ENCODE data around the gene NCAM1.

NCAM1 gene

DNA sequence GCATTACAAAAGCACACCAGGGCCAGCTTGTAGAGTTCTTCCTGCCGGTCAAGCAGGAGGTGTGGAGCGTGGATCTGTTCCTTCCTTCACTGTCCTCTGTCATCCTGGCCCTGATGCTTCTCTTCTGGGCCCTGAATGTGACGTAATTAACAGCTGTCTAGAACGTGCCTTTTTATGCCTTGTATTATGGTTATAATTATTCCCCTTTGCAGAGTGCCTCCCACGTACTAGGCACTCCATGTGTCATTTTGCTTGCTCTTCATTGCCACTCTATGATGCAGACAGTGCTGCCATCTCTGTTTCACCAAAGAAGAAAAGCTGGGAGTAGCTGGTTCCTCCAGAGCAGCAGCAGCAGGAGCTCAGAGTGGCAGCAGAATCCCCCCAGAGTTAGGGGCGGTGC lies 221.1 kb downstream of the NCAM1 start:
- Mint-ChIP-seq H3K4me1 (no peaks in the 10 kb centered on the region), H3K9me3 (no peaks in the 10 kb centered on the region), H3K27me3 (peaks cover 9% of the 10 kb centered on the region), H3K4me3 (no peak overlapping the region), H3K36me3 (no peaks in the 10 kb centered on the region), H3K27ac (no peak overlapping the region)
- DNase-seq: no peak
- CTCF ChIA-PET: no interaction called here

DNA sequence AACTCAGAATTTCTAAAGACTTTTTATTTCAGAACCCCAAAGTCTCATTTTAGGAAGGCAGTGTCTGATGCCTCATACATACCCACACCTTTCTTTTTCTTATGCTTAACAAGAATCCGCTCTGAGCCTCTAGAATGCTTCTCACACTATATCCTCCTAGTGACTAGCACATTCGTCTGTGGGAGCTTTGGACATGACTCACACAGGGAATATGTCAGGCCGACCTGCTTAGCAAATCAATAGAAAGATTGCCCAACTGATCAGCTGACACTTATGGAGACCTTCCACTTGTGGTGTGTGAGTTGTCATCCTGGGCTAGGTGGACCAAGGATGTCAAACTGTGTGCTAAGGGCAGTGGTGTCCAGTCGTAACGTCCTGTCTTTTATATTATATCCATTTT lies 223.3 kb downstream of the NCAM1 start:
- Mint-ChIP-seq H3K9me3 (no peaks in the 10 kb centered on the region), H3K4me3 (no peak overlapping the region), H3K4me1 (no peaks in the 10 kb centered on the region), H3K27me3 (peaks cover 4% of the 10 kb centered on the region), H3K36me3 (no peaks in the 10 kb centered on the region), H3K27ac (no peak overlapping the region)
- no peak for DNase-seq
- CTCF ChIA-PET: no interaction called here

DNA sequence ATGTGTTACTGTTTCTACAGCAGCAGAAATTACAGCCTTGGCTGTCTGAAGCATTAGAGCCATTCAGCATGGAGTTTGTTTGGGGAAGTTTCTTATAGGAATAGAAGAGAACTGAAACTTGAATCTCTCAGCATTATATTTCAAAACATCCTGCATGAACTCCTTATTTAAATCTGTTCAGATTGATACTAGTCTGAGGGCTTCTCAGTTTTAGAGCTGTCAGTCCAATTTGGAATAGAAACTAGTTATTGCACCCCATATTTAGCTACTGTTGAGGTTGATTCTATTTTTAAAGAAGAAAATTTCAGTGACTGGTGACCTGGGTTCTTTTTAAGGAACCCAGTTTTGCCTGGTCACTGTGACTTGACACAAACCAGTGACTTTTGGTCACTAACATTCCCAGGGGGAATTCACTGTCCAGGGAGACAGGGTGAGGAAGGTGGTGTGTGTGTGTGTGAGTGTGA lies 227.2 kb downstream of the NCAM1 start:
- H3K27ac Mint-ChIP-seq: no peak overlapping the region
- no peaks in the 10 kb centered on the region for H3K9me3 Mint-ChIP-seq
- no peaks in the 10 kb centered on the region for H3K36me3 Mint-ChIP-seq
- CTCF ChIA-PET: no interaction called here
- peaks cover 14% of the 10 kb centered on the region for H3K27me3 Mint-ChIP-seq
- no peaks in the 10 kb centered on the region for H3K4me1 Mint-ChIP-seq
- no peak overlapping the region for H3K4me3 Mint-ChIP-seq
- DNase-seq: no peak

DNA sequence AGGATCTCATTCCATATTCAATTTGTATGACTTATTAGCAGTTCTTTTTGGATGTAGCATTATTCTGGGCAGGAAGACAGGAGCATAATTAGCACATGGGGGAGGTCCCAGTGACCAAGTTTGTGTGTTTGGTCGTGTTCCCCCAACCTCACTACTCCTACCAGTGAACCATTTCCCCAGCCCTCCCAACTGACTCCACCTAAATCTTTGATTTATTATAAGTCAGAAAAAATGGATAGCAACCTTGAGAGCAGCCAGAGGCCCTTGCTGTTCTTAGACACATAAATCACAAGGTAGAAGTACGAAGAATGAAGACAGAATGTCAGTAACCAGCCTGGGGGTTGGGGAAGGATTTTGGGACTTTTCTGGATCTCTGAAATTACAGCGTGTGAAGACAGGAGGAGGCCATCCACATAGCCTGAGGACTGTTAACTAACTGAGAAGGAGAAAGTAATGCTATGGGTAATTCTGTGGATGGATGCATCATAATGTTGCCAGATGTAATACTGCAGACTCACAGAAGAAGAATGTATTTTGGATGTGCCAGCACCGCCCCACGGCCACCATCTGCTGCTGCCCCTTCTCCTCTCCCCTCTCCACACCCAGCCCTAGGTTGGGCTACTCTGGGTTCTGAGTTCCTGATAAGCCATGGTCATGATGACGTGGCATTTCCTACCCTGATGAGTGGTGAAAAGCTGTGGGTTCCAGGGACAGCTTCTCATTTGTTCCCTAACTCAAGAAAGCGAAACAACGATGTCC lies 228.9 kb downstream of the NCAM1 start:
- CTCF ChIA-PET: no interaction called here
- Mint-ChIP-seq H3K27ac (no peak overlapping the region), H3K27me3 (peaks cover 18% of the 10 kb centered on the region), H3K36me3 (no peaks in the 10 kb centered on the region), H3K4me3 (no peak overlapping the region), H3K9me3 (no peaks in the 10 kb centered on the region), H3K4me1 (no peaks in the 10 kb centered on the region)
- DNase-seq: no peak

DNA sequence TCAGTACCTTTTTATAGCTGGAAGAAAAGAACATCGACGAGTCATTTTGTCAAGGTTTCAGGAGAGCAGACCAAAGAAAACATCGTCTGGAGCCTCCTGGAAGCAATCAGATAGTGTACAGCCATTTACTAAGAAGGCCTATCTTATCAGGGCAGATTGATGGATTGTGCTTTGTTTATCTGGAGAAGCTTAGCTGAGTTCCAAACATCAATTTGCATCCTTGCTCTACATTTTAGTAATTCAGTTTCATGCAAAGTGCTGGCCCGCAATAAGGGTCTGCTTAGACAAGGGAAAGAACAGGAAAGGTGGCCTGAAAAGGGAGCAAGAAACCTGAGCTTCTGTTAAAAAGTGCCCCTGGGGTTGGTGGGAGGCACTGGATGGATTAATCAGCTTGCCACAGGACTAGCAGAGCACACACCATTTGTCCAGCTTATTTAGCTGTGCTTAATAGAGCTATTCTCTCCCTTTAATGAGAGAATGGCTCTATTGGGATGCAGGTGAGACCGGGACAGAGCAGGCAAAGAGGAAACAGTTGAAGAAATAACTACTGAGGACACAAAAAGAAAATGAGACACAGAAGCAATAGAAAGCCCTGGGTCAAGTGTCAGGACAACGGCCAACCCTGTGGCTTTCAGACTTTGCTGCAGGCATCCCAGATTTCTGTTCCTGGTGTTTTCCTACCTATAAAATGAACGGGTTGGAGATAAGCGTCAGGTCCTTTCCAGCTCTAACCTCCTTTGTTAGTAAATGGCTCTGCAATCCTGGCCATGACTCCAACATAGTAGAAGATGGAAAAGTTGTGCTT lies 231.1 kb downstream of the NCAM1 start:
- CTCF ChIA-PET: no interaction called here
- Mint-ChIP-seq H3K36me3 (no peaks in the 10 kb centered on the region), H3K9me3 (no peaks in the 10 kb centered on the region), H3K27ac (no peak overlapping the region), H3K27me3 (peaks cover 18% of the 10 kb centered on the region), H3K4me3 (no peak overlapping the region), H3K4me1 (no peaks in the 10 kb centered on the region)
- DNase-seq: no peak

DNA sequence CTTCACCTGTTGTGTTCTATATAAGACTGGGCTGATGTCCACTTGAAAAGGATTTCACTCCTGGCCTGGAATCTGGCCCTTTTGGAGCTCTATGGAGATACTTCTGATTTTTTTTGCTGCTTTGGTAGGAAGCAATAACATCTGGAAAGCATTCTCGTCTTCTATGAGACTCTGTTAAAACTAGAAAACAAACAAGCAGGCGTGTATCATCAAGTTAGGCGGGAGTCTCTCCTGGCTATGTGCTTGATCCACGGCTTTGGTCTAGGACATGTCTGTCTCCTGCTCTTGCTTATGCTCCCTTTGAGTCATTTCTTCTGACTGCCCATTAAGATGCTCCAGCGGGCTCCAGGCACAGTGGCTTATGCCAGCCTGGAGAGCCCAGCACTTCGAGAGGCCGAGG lies 231.8 kb downstream of the NCAM1 start:
- H3K4me1 Mint-ChIP-seq: no peaks in the 10 kb centered on the region
- no peak overlapping the region for H3K27ac Mint-ChIP-seq
- H3K4me3 Mint-ChIP-seq: no peak overlapping the region
- H3K27me3 Mint-ChIP-seq: peaks cover 15% of the 10 kb centered on the region
- no peak for DNase-seq
- H3K9me3 Mint-ChIP-seq: no peaks in the 10 kb centered on the region
- H3K36me3 Mint-ChIP-seq: no peaks in the 10 kb centered on the region
- CTCF ChIA-PET: no interaction called here

DNA sequence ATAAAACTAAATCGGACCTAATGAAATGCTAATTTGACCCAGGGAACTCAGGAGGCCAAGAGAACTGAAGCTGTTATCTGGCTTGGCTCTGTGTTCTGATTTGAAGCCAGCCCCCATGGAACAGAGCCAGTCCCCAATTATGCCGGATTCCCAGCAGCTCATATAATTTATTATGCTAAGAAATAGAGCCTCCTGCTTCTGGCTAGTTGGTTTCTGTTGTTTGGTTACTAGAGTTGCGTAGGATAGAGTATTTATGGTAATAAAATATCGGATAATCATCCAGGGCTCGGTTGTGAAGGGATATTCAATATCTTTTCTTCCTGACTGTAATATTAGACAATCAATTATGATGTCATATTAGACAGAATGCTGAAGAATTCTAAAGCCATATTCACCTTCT lies 232.7 kb downstream of the NCAM1 start:
- Mint-ChIP-seq H3K27ac (no peak overlapping the region), H3K36me3 (no peaks in the 10 kb centered on the region), H3K4me1 (no peaks in the 10 kb centered on the region), H3K4me3 (no peak overlapping the region), H3K9me3 (no peaks in the 10 kb centered on the region), H3K27me3 (peaks cover 14% of the 10 kb centered on the region)
- DNase-seq: no peak
- CTCF ChIA-PET: no interaction called here

DNA sequence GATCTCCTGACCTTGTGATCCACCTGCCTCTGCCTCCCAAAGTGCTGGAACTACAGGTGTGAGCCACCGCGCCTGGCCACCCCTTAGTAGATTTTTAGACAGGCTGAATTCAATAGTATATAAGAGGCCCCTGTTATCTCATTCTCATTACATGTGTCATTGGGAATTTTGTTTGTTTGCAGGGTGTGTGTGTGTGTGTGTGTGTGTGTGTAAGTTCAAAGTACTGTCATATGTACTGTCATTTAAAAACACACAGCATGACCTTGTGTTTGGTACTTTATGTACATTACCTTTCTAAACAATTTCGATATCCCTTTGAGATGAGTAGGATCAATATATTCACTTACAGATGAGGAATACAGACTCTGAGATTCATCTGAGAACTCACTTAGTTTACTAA lies 234.5 kb downstream of the NCAM1 start:
- Mint-ChIP-seq H3K27ac (no peak overlapping the region), H3K36me3 (no peaks in the 10 kb centered on the region), H3K9me3 (no peaks in the 10 kb centered on the region), H3K4me3 (no peak overlapping the region), H3K27me3 (peaks cover 14% of the 10 kb centered on the region), H3K4me1 (no peaks in the 10 kb centered on the region)
- DNase-seq: no peak
- CTCF ChIA-PET: no interaction called here

DNA sequence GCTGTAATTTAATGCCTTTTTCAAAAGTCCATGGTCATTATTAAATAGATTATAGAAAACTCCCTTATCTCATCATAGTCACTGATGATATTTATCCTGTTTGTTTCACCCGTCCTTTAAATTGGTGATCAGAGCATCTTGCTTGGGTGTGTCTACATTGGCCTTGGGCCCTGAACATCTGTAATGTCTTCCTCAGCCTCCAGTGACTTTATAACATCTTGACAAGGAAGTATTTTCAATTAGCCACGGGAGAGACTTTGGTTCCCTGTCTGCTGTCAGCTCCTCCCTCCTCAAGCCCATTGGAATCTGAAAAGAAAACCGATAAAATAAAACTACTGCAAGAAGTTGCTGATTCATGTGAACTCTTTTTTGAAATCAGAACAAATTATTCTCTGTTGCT lies 236.2 kb downstream of the NCAM1 start:
- no peak for DNase-seq
- peaks cover 9% of the 10 kb centered on the region for H3K27me3 Mint-ChIP-seq
- H3K4me3 Mint-ChIP-seq: no peak overlapping the region
- H3K36me3 Mint-ChIP-seq: no peaks in the 10 kb centered on the region
- CTCF ChIA-PET: no interaction called here
- H3K27ac Mint-ChIP-seq: no peak overlapping the region
- no peaks in the 10 kb centered on the region for H3K9me3 Mint-ChIP-seq
- no peaks in the 10 kb centered on the region for H3K4me1 Mint-ChIP-seq

DNA sequence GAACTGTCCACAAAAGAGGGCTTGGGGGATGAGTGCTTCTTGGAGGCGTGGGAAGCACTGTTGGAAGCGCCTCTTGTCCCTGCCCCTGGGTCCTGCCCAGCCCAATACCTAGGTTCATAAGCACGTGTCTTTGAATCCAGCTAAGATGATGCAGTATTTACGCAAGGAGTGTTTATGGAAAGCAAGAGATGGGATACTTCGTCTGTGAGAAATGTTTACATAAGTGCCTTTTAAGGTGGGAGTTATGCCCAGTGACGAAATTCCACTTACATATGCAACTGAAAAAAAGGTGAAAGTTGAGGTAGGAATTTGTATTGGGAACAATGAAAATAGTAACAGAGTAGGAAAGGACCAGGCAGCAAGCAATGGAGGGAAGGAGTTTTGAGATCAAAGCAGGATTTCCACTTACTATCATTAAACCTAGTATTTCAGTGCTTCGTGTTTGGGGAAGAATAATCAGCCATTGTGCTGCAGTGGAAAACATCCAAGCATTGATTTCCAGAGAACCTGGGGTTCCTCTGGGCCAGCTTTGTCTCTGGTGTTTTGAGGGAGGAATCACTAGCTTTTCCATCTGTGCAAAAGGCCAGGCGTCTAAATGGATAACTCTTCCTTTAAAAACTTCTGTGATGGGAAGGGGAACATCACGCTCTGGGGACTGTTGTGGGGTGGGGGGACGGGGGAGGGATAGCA lies 237.9 kb downstream of the NCAM1 start:
- no peak overlapping the region for H3K4me3 Mint-ChIP-seq
- H3K36me3 Mint-ChIP-seq: no peaks in the 10 kb centered on the region
- no peaks in the 10 kb centered on the region for H3K27me3 Mint-ChIP-seq
- H3K9me3 Mint-ChIP-seq: no peaks in the 10 kb centered on the region
- no peaks in the 10 kb centered on the region for H3K4me1 Mint-ChIP-seq
- CTCF ChIA-PET: no interaction called here
- no peak for DNase-seq
- no peak overlapping the region for H3K27ac Mint-ChIP-seq

DNA sequence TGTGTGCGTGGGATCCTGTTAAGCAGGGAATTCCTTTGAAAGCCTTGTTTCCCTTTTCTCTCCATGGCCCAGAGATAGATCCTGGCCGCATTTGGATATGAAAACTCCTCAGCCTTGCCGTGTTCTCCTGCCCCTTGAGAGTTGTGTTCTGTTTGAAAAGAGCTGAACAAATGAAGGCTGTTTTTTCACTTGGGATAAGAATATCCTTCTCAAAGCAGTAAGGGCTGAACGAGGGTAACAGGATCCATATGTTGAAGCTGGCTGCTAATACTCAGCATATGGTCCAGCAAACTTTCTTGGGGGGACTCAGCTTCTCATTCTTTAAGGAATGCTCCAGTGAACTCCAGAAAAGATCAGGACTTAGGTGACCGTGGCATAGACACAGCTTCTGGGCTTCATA lies 238.6 kb downstream of the NCAM1 start:
- no peak overlapping the region for H3K27ac Mint-ChIP-seq
- no peak overlapping the region for H3K4me3 Mint-ChIP-seq
- no peaks in the 10 kb centered on the region for H3K4me1 Mint-ChIP-seq
- DNase-seq: no peak
- H3K27me3 Mint-ChIP-seq: no peaks in the 10 kb centered on the region
- H3K9me3 Mint-ChIP-seq: no peaks in the 10 kb centered on the region
- no peaks in the 10 kb centered on the region for H3K36me3 Mint-ChIP-seq
- CTCF ChIA-PET: no interaction called here

DNA sequence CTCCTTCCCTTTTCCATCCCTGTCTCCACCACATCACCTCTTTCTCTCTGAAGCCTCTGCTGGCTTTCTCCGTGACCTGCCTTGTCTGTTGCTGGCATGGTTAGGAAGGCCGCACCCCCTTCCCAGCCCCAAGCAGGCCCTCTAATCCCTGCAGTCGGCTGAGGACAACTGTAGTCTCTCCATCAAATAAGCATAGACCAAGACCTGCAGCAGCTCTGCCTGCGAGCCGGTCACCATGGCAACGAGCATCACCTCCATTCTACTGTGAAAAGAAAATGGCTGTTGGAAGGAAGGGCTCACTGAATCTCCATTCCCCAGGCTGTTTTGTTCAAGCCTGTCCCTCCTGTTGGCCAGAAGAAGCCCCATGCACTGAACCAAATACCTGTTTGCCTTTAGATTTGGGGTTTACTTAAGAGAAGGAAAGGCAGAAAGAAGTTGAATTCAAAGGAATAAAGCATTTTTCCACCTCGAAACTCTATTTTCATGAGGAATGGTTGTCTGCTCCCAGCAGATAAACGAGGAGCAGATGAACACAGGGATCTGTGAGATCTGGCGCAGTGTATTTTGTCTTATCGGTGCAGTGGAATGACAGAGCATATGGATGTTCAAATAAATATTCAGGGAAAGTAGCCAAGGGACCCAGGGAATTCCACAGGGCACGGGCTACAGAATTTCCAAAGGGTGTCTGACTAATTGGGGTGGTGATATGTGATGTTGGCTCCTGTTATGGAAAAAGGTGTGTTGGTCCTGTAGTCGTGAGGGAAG lies 240.0 kb downstream of the NCAM1 start:
- no peak overlapping the region for H3K27ac Mint-ChIP-seq
- CTCF ChIA-PET: no interaction called here
- DNase-seq: no peak
- no peaks in the 10 kb centered on the region for H3K4me1 Mint-ChIP-seq
- no peaks in the 10 kb centered on the region for H3K36me3 Mint-ChIP-seq
- no peaks in the 10 kb centered on the region for H3K9me3 Mint-ChIP-seq
- H3K4me3 Mint-ChIP-seq: no peak overlapping the region
- H3K27me3 Mint-ChIP-seq: no peaks in the 10 kb centered on the region

DNA sequence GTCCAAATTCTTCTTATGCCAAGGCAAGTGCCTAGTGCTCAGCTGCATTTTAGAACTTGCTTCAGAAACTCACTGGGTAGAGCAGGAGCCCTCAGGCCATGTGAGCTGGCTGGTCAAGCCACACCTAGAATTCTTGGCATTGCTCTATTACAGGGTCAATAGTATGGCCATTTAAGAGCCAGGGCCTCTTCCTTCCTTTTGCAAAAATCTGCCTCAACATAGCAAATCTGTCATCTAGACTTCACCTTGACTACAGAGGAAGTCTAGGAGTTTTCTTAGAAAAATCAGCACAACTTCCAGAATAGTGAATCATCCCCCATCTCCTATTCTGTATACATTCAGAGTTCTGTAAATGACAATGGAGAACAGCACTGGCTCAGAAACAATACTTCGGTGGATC lies 241.2 kb downstream of the NCAM1 start:
- no peaks in the 10 kb centered on the region for H3K9me3 Mint-ChIP-seq
- no peaks in the 10 kb centered on the region for H3K36me3 Mint-ChIP-seq
- H3K27ac Mint-ChIP-seq: no peak overlapping the region
- H3K4me1 Mint-ChIP-seq: no peaks in the 10 kb centered on the region
- H3K4me3 Mint-ChIP-seq: no peak overlapping the region
- H3K27me3 Mint-ChIP-seq: no peaks in the 10 kb centered on the region
- no peak for DNase-seq
- CTCF ChIA-PET: no interaction called here

DNA sequence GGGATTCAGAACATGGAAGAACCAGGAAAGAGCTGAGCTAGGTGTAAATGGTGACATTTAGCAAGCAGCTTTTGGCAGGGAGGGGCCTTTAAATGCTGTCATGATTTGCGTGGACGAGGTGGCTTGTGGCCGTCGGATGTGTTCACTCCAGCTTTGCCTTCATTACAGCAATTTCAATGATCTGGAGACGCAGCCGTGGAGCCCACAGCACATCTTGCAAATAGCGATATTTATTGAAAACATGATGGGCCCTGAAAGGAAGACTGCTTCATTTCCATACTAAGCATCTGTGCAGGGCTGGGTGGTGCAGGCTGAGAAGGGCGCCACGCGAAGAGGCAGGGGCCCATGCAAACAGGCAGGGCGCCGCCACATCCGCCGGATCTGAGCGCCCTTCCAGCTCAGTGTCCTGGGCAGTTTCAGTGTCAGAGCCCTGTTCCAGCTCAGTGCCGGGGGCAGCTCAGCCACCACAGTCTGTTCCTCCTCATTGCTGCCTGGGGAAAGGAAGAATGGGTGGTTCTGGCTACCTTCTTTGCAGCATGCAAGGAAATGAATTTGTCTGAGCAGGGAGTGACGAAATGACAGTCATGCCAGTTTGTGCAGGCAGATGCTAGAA lies 242.0 kb downstream of the NCAM1 start:
- Mint-ChIP-seq H3K27me3 (no peaks in the 10 kb centered on the region), H3K4me1 (no peaks in the 10 kb centered on the region), H3K27ac (no peak overlapping the region), H3K36me3 (no peaks in the 10 kb centered on the region), H3K4me3 (no peak overlapping the region), H3K9me3 (no peaks in the 10 kb centered on the region)
- DNase-seq: no peak
- CTCF ChIA-PET: interaction anchor here (0.7 kb wide), 1 partner anchor 86 kb away, joined by 3 read pairs; no protein-coding TSS in a partner anchor
